Keratinocyte (primary cell): ENCODE data around the gene FJX1. TPM values are rescaled to one million over a fixed set of nuclear protein-coding genes. Genes with fewer than 3 reads are reported as not detected.

Experiments used
- DNase-seq: peaks from one replicate; pipeline ENCODE4 v3.0.0-alpha.2; 2011; ENCODE audit warnings: low read depth, missing footprints, low spot score
- FAIRE-seq: peaks from 2 replicates; lab custom pipeline; 2011; peaks lifted over from hg19 to GRCh38; lab: Jason Lieb, UNC
- H2AFZ ChIP-seq: 2 replicates; pipeline ENCODE4 v1.6.0; 2012; ENCODE audit warnings: low read length, control low read depth, inconsistent platforms; ENCODE audit not compliant: control insufficient read depth
- H3K27ac ChIP-seq: 2 replicates; pipeline ENCODE4 v1.5.1; 2011; ENCODE audit warnings: low read length; ENCODE audit not compliant: control insufficient read depth, insufficient read depth
- H3K27me3 ChIP-seq: 3 replicates; pipeline ENCODE4 v1.6.0; 2011; ENCODE audit warnings: low read length; ENCODE audit not compliant: control insufficient read depth, insufficient read depth; ENCODE audit errors: extremely low read depth
- H3K36me3 ChIP-seq, 2 experiments: 2 replicates in 1 of 2; 3 replicates in 1 of 2; pipeline ENCODE4 v1.5.1; 2011; ENCODE audit warnings: low read length in 2 of 2, mild to moderate bottlenecking in 1 of 2; ENCODE audit not compliant: control insufficient read depth in 2 of 2, insufficient read depth in 2 of 2; ENCODE audit errors: extremely low read depth in 1 of 2
- H3K4me1 ChIP-seq: 3 replicates; pipeline ENCODE4 v1.5.1; 2011; ENCODE audit warnings: low read length; ENCODE audit not compliant: control insufficient read depth, insufficient read depth; ENCODE audit errors: extremely low read depth
- H3K4me2 ChIP-seq: 3 replicates; pipeline ENCODE4 v1.6.0; 2011; ENCODE audit warnings: low read depth, low read length; ENCODE audit not compliant: control insufficient read depth, insufficient read depth; ENCODE audit errors: extremely low read depth
- H3K4me3 ChIP-seq, 3 experiments: fragments of 200-600 bp in 1 of 3; sonication (generic) in 1 of 3; 2 replicates in 2 of 3; 3 replicates in 1 of 3; pipeline ENCODE4 v1.5.1; 2011 to 2016; ENCODE audit warnings: low read length in 3 of 3, mild to moderate bottlenecking in 3 of 3, control low read depth in 2 of 3, inconsistent platforms in 1 of 3, low read depth in 1 of 3, mixed read lengths in 1 of 3, mixed run types in 1 of 3, moderate library complexity in 1 of 3; ENCODE audit not compliant: control insufficient read depth in 2 of 3, insufficient read depth in 2 of 3; ENCODE audit errors: extremely low read depth in 1 of 3
- H3K79me2 ChIP-seq: 2 replicates; pipeline ENCODE4 v1.6.0; 2012; ENCODE audit warnings: low read length; ENCODE audit not compliant: control insufficient read depth, insufficient read depth
- H3K9ac ChIP-seq: 3 replicates; pipeline ENCODE4 v1.6.0; 2011; ENCODE audit warnings: low read length; ENCODE audit not compliant: control insufficient read depth, insufficient read depth; ENCODE audit errors: extremely low read depth
- H3K9me1 ChIP-seq: 3 replicates; pipeline ENCODE4 v1.6.0; 2011; ENCODE audit warnings: low read length; ENCODE audit not compliant: control insufficient read depth, insufficient read depth; ENCODE audit errors: extremely low read depth
- H3K9me3 ChIP-seq: 2 replicates; pipeline ENCODE4 v1.5.1; 2012; ENCODE audit warnings: low read depth, low read length; ENCODE audit not compliant: control insufficient read depth
- H4K20me1 ChIP-seq: 3 replicates; pipeline ENCODE4 v1.6.0; 2011; ENCODE audit warnings: low read length; ENCODE audit not compliant: control insufficient read depth, insufficient read depth; ENCODE audit errors: extremely low read depth
- CTCF ChIP-seq, 3 experiments: IDR thresholded peaks in 1 of 3; conservative IDR thresholded peaks in 1 of 3; optimal IDR thresholded peaks in 1 of 3; 2 replicates in 2 of 3; 3 replicates in 1 of 3; pipeline versions ENCODE3 to v1.5.1; 2011; ENCODE audit warnings: low read length in 3 of 3, mild to moderate bottlenecking in 3 of 3, moderate library complexity in 2 of 3, control low read depth in 1 of 3, inconsistent platforms in 1 of 3; ENCODE audit not compliant: insufficient read depth in 2 of 3; ENCODE audit errors: extremely low read depth in 1 of 3
- EZH2 ChIP-seq: IDR thresholded peaks from one replicate; pipeline ENCODE4 v1.6.1; 2012; ENCODE audit warnings: inconsistent platforms, mild to moderate bottlenecking, low read length, moderate library complexity
- dilution Hi-C: fragments of 300-500 bp; cut with MboI; formaldehyde crosslinking; loops from one replicate; pipeline ENCODE4 v1.7.0; 2020; ENCODE audit warnings: low sequenced_read_pairs; ENCODE audit not compliant: extremely low pct_ligation_motif_present
- polyA plus RNA-seq, 5 experiments: library from polyadenylated mRNA; depleted of rRNA in 3 of 5; stranded (reverse) in 3 of 5; stranded (forward) in 1 of 5; unstranded in 1 of 5; fragments of >200 nt; gene quantifications; 1 replicate in 1 of 5; 2 replicates in 3 of 5; 3 replicates in 1 of 5; pipeline versions ENCODE4 v1.2.1 to v1.2.3, GENCODE V29; 2011 to 2012; ENCODE audit warnings: missing spikeins in 2 of 5, low read depth in 1 of 5, low replicate concordance in 1 of 5

Gene FJX1
- polyA plus RNA-seq, 1 donor (not counting 4 experiments of a cell fraction or from before 2014, with no cell fraction given) = 19.7 TPM

GRCh38 chr11:35661534-35661933 is 43.3 kb downstream of the FJX1 start:
- dilution Hi-C loops = no loop called here
- TF ChIP-seq EZH2 (no peak), CTCF (optimal IDR thresholded peaks at IDR 0.05 in 1 of 3, IDR thresholded peaks at IDR 0.05 in 1 of 3, conservative IDR thresholded peaks at IDR 0.05 in 1 of 3; ENCODE audit: extremely low read depth in 1 of 3, insufficient read depth in 2 of 3, low read length in 3 of 3) (no peak)
- Histone ChIP-seq H3K36me3 (no peaks in the 10 kb centered on the region), H2AFZ (peak overlapping the region; percentile 97), H3K27ac (peak overlapping the region; percentile 83), H4K20me1 (no peaks in the 10 kb centered on the region), H3K27me3 (no peaks in the 10 kb centered on the region), H3K4me3 (peak overlapping the region; percentile 61 to 76 (median 75)), H3K79me2 (peaks cover 33% of the 10 kb centered on the region), H3K9me1 (no peaks in the 10 kb centered on the region), H3K9me3 (peaks cover 9% of the 10 kb centered on the region), H3K4me2 (peak overlapping the region; percentile 96), H3K4me1 (peaks cover 18% of the 10 kb centered on the region), H3K9ac (peak overlapping the region; percentile 84)
- FAIRE-seq (no peak), DNase-seq (no peak)

GRCh38 chr11:35662061-35662648 is 43.9 kb downstream of the FJX1 start:
- Histone ChIP-seq H3K36me3 (no peaks in the 10 kb centered on the region), H3K79me2 (peaks cover 38% of the 10 kb centered on the region), H3K4me1 (peaks cover 18% of the 10 kb centered on the region), H3K9me3 (peaks cover 9% of the 10 kb centered on the region), H3K27me3 (no peaks in the 10 kb centered on the region), H3K4me2 (peak overlapping the region; percentile 96), H3K4me3 (peak overlapping the region; percentile 61 to 76 (median 75)), H4K20me1 (no peaks in the 10 kb centered on the region), H2AFZ (peak overlapping the region; percentile 97), H3K27ac (peak overlapping the region; percentile 83), H3K9ac (peak overlapping the region; percentile 84), H3K9me1 (no peaks in the 10 kb centered on the region)
- dilution Hi-C loops = no loop called here
- peak; percentile 64 for FAIRE-seq
- no peak for DNase-seq
- no peak for TF ChIP-seq EZH2
- TF ChIP-seq CTCF (optimal IDR thresholded peaks at IDR 0.05 in 1 of 3, IDR thresholded peaks at IDR 0.05 in 1 of 3, conservative IDR thresholded peaks at IDR 0.05 in 1 of 3; ENCODE audit: extremely low read depth in 1 of 3, insufficient read depth in 2 of 3, low read length in 3 of 3) = no peak
